HG03135 (cell line): ENCODE data around the gene PLA2R1.
"Not testable (repeated sequence)": the region's sequence is repeated elsewhere in the genome, so short reads cannot be mapped to it uniquely, and the experiment has no call there.

ENCODE experiments used
- ATAC-seq: cut with Tn5 transposase; IDR thresholded peaks from one replicate; pipeline ENCODE4 v1.9.1; 2021; ENCODE audit warnings: mild to moderate bottlenecking, moderate library complexity; ENCODE audit not compliant: unreplicated experiment

Gene PLA2R1

GRCh38 chr2:159984034-159984433, 78.4 kb downstream of the PLA2R1 start:
- ATAC-seq: no peak

- ATAC-seq: no peak
Observed at GRCh38 chr2:159982842-159983785, 79.3 kb downstream of the PLA2R1 start.

- no peak for ATAC-seq
Observed at GRCh38 chr2:159982270-159982669, 80.1 kb downstream of the PLA2R1 start.

- no peak for ATAC-seq
Observed at GRCh38 chr2:159976527-159977160, 85.8 kb downstream of the PLA2R1 start.

- no peak for ATAC-seq
Observed at GRCh38 chr2:159973325-159973724, 89.1 kb downstream of the PLA2R1 start.

GRCh38 chr2:159971365-159972152, 90.9 kb downstream of the PLA2R1 start:
- ATAC-seq: no peak

- ATAC-seq: not testable (repeated sequence)
Observed at GRCh38 chr2:159970548-159970947, 91.9 kb downstream of the PLA2R1 start.

- ATAC-seq: no peak
Observed at GRCh38 chr2:159968279-159968900, 94.0 kb downstream of the PLA2R1 start.

GRCh38 chr2:159963700-159964099, 98.7 kb downstream of the PLA2R1 start:
- ATAC-seq: peak; percentile 58

- not testable (repeated sequence) for ATAC-seq
Observed at GRCh38 chr2:159962513-159962912, 99.9 kb downstream of the PLA2R1 start.

- no peak for ATAC-seq
Observed at GRCh38 chr2:159961451-159961850, 101.0 kb downstream of the PLA2R1 start.

GRCh38 chr2:159961037-159961436, 101.4 kb downstream of the PLA2R1 start:
- ATAC-seq: no peak

GRCh38 chr2:159960414-159960813, 102.0 kb downstream of the PLA2R1 start:
- ATAC-seq: no peak

- no peak for ATAC-seq
Observed at GRCh38 chr2:159959136-159959535, 103.3 kb downstream of the PLA2R1 start.

GRCh38 chr2:159953136-159953823, 109.1 kb downstream of the PLA2R1 start:
- no peak for ATAC-seq

- ATAC-seq: no peak
Observed at GRCh38 chr2:159946326-159946999, 116.0 kb downstream of the PLA2R1 start.

- ATAC-seq: no peak
Observed at GRCh38 chr2:159944874-159945273, 117.5 kb downstream of the PLA2R1 start.

- no peak for ATAC-seq
Observed at GRCh38 chr2:159942146-159942545, 120.3 kb downstream of the PLA2R1 start.

GRCh38 chr2:159941729-159942128, 120.7 kb downstream of the PLA2R1 start:
- ATAC-seq: no peak

GRCh38 chr2:159939946-159940345, 122.5 kb downstream of the PLA2R1 start:
- no peak for ATAC-seq
